ENCODE results near the gene UQCR10. TPM values are rescaled to one million over a fixed set of nuclear protein-coding genes. Genes with fewer than 3 reads are reported as not detected.
"Not testable (repeated sequence)": the region's sequence is repeated elsewhere in the genome, so short reads cannot be mapped to it uniquely, and the experiment has no call there.

UQCR10 gene
- total RNA-seq, 1 donor from 2014 or later, result 42.4 TPM

GRCh38 chr22:29748248-29748893 lies 18.8 kb upstream of the UQCR10 start:
- H3K4me3 ChIP-seq (ENCODE audit: low read depth, low read length), result no peak overlapping the region
- TF ChIP-seq CTCF (IDR thresholded peaks at IDR 0.05; ENCODE audit: insufficient read depth, low read length, severe bottlenecking), result no peak
- H3K36me3 ChIP-seq (ENCODE audit: control insufficient read depth, insufficient read depth, low read length), result peaks cover 1% of the 10 kb centered on the region
- H3K27me3 ChIP-seq (ENCODE audit: control insufficient read depth, insufficient read depth, low read length), result no peaks in the 10 kb centered on the region
- DNase-seq (ENCODE audit: low read depth) (peak; percentile 27), FAIRE-seq (no peak)

- no peak overlapping the region for H3K4me3 ChIP-seq (ENCODE audit: low read depth, low read length)
- FAIRE-seq (no peak), DNase-seq (ENCODE audit: low read depth) (no peak)
- no peaks in the 10 kb centered on the region for H3K27me3 ChIP-seq (ENCODE audit: control insufficient read depth, insufficient read depth, low read length)
- H3K36me3 ChIP-seq (ENCODE audit: control insufficient read depth, insufficient read depth, low read length), result peaks cover 1% of the 10 kb centered on the region
- no peak for TF ChIP-seq CTCF (IDR thresholded peaks at IDR 0.05; ENCODE audit: insufficient read depth, low read length, severe bottlenecking)
Observed at GRCh38 chr22:29750029-29750428, 17.1 kb upstream of the UQCR10 start.

- DNase-seq (ENCODE audit: low read depth) (peak; percentile 45), FAIRE-seq (no peak)
- Histone ChIP-seq H3K27me3 (ENCODE audit: control insufficient read depth, insufficient read depth, low read length) (no peaks in the 10 kb centered on the region), H3K36me3 (ENCODE audit: control insufficient read depth, insufficient read depth, low read length) (peaks cover 1% of the 10 kb centered on the region), H3K4me3 (ENCODE audit: low read depth, low read length) (no peak overlapping the region)
- no peak for TF ChIP-seq CTCF (IDR thresholded peaks at IDR 0.05; ENCODE audit: insufficient read depth, low read length, severe bottlenecking)
Observed at GRCh38 chr22:29750559-29751538, 16.3 kb upstream of the UQCR10 start.

GRCh38 chr22:29751669-29752068 lies 15.5 kb upstream of the UQCR10 start:
- no peak for FAIRE-seq
- Histone ChIP-seq H3K36me3 (ENCODE audit: control insufficient read depth, insufficient read depth, low read length) (peaks cover 1% of the 10 kb centered on the region), H3K4me3 (ENCODE audit: low read depth, low read length) (no peak overlapping the region), H3K27me3 (ENCODE audit: control insufficient read depth, insufficient read depth, low read length) (no peaks in the 10 kb centered on the region)
- DNase-seq (ENCODE audit: low read depth), result no peak
- no peak for TF ChIP-seq CTCF (IDR thresholded peaks at IDR 0.05; ENCODE audit: insufficient read depth, low read length, severe bottlenecking)

GRCh38 chr22:29753808-29754657 lies 13.1 kb upstream of the UQCR10 start:
- Histone ChIP-seq H3K36me3 (ENCODE audit: control insufficient read depth, insufficient read depth, low read length) (no peaks in the 10 kb centered on the region), H3K27me3 (ENCODE audit: control insufficient read depth, insufficient read depth, low read length) (no peaks in the 10 kb centered on the region), H3K4me3 (ENCODE audit: low read depth, low read length) (no peak overlapping the region)
- no peak for FAIRE-seq
- DNase-seq (ENCODE audit: low read depth), result no peak
- no peak for TF ChIP-seq CTCF (IDR thresholded peaks at IDR 0.05; ENCODE audit: insufficient read depth, low read length, severe bottlenecking)

- DNase-seq (ENCODE audit: low read depth); H3K27me3 ChIP-seq (ENCODE audit: control insufficient read depth, insufficient read depth, low read length); H3K36me3 ChIP-seq (ENCODE audit: control insufficient read depth, insufficient read depth, low read length); H3K4me3 ChIP-seq (ENCODE audit: low read depth, low read length); FAIRE-seq: not testable (repeated sequence)
Observed at GRCh38 chr22:29754658-29755395, 12.3 kb upstream of the UQCR10 start.

Measured in bronchial epithelial cell (primary cell).